Measurements from ENCODE around the gene HCFC1. TPM values are rescaled to one million over a fixed set of nuclear protein-coding genes. Genes with fewer than 3 reads are reported as not detected.

HCFC1 gene
- polyA plus RNA-seq, 2 of the 4 experiments (the other 2 are of a cell fraction): 4.4 to 33.3 TPM

GRCh38 chrX:153921511-153922446, 49.8 kb downstream of the HCFC1 start:
- H3K9me3 ChIP-seq: no peaks in the 10 kb centered on the region
- no peak for FAIRE-seq
- no peak overlapping the region for H3K4me2 ChIP-seq
- peaks cover 1% of the 10 kb centered on the region for H3K4me1 ChIP-seq
- H3K4me3 ChIP-seq: no peak overlapping the region
- ChIA-PET CTCF (interaction anchor here (0.8 to 25.1 kb wide), 9 partner anchors 7 to 382 kb away, joined by 3 to 363 read pairs (median 4); partner anchors contain the start of genes NAA10 and RENBP), POLR2A (no interaction called here)
- 80% methylated on average over 10 of the region's 40 CpGs for WGBS (ENCODE audit: missing lambda C conversion rate)
- TF ChIP-seq RAD21 (conservative IDR thresholded peaks at IDR 0.05 in 1 of 2, IDR thresholded peaks at IDR 0.05 in 1 of 2): no peak
- no peak for TF ChIP-seq BHLHE40 (IDR thresholded peaks at IDR 0.05; ENCODE audit: low read depth, low read length)
- TF ChIP-seq ZNF302 (CRISPR knock-in tag; IDR thresholded peaks at IDR 0.05): no peak
- no peak for TF ChIP-seq PHF8 (IDR thresholded peaks at IDR 0.05; ENCODE audit: borderline replicate concordance, low read depth)
- TF ChIP-seq HOXB5 (CRISPR knock-in tag; IDR thresholded peaks at IDR 0.05): no peak
- no peak for TF ChIP-seq POLR2A (IDR thresholded peaks at IDR 0.05; ENCODE audit: low read length)
- DNase-seq (ENCODE audit: low read depth in 1 of 2, low spot score in 1 of 2): no peak
- no peak overlapping the region for H3K27ac ChIP-seq
- no peak for ATAC-seq

- ChIA-PET POLR2A (no interaction called here), CTCF (interaction anchor here (0.7 to 25.1 kb wide), 5 partner anchors 8 to 158 kb away, joined by 3 to 363 read pairs (median 26); partner anchors contain the start of genes NAA10 and RENBP)
- ATAC-seq: no peak
- Histone ChIP-seq H3K4me2 (no peak overlapping the region), H3K27ac (no peak overlapping the region), H3K9me3 (no peaks in the 10 kb centered on the region), H3K4me3 (no peak overlapping the region), H3K4me1 (no peaks in the 10 kb centered on the region)
- WGBS (ENCODE audit: missing lambda C conversion rate): no CpG with 5 or more reads among the region's 16 CpGs
- no peak for DNase-seq (ENCODE audit: low read depth in 1 of 2, low spot score in 1 of 2)
- TF ChIP-seq MAZ (IDR thresholded peaks at IDR 0.05; ENCODE audit: borderline replicate concordance, low read depth, low read length): no peak
- no peak for TF ChIP-seq HOXA7 (CRISPR knock-in tag; IDR thresholded peaks at IDR 0.05)
- TF ChIP-seq RAD21 (conservative IDR thresholded peaks at IDR 0.05 in 1 of 2, IDR thresholded peaks at IDR 0.05 in 1 of 2): no peak
- no peak for TF ChIP-seq SMC3 (IDR thresholded peaks at IDR 0.05)
- TF ChIP-seq ZC3H11A (IDR thresholded peaks at IDR 0.05): no peak
- no peak for TF ChIP-seq ESRRA (IDR thresholded peaks at IDR 0.05; ENCODE audit: borderline replicate concordance, low read length)
- no peak for TF ChIP-seq KDM1A (IDR thresholded peaks at IDR 0.05; ENCODE audit: low read depth)
- no peak for TF ChIP-seq FOSB (CRISPR knock-in tag; IDR thresholded peaks at IDR 0.05)
- TF ChIP-seq MAFK (IDR thresholded peaks at IDR 0.05; ENCODE audit: partially characterized antibody): no peak
- TF ChIP-seq, protein P1, sequence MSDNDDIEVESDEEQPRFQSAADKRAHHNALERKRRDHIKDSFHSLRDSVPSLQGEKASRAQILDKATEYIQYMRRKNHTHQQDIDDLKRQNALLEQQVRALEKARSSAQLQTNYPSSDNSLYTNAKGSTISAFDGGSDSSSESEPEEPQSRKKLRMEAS (IDR thresholded peaks at IDR 0.05): no peak
- no peak for TF ChIP-seq CEBPB (IDR thresholded peaks at IDR 0.05)
- TF ChIP-seq, protein P2, sequence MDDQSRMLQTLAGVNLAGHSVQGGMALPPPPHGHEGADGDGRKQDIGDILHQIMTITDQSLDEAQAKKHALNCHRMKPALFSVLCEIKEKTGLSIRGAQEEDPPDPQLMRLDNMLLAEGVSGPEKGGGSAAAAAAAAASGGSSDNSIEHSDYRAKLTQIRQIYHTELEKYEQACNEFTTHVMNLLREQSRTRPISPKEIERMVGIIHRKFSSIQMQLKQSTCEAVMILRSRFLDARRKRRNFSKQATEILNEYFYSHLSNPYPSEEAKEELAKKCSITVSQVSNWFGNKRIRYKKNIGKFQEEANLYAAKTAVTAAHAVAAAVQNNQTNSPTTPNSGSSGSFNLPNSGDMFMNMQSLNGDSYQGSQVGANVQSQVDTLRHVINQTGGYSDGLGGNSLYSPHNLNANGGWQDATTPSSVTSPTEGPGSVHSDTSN (IDR thresholded peaks at IDR 0.05): no peak
- no peak for TF ChIP-seq NR3C1 (IDR thresholded peaks at IDR 0.05)
- no peak for FAIRE-seq
Measured at GRCh38 chrX:153921070-153921469, 50.5 kb downstream of the HCFC1 start.

GRCh38 chrX:153920546-153920945, 51.1 kb downstream of the HCFC1 start:
- Histone ChIP-seq H3K9me3 (no peaks in the 10 kb centered on the region), H3K4me1 (no peaks in the 10 kb centered on the region), H3K4me2 (no peak overlapping the region), H3K4me3 (no peak overlapping the region), H3K27ac (no peak overlapping the region)
- TF ChIP-seq ZC3H11A (IDR thresholded peaks at IDR 0.05): no peak
- TF ChIP-seq TFCP2L1 (CRISPR knock-in tag; IDR thresholded peaks at IDR 0.05): no peak
- no peak for TF ChIP-seq EHF (CRISPR knock-in tag; IDR thresholded peaks at IDR 0.05)
- no peak for TF ChIP-seq EHMT2 (IDR thresholded peaks at IDR 0.05; ENCODE audit: low read depth)
- TF ChIP-seq CHD2 (IDR thresholded peaks at IDR 0.05; ENCODE audit: low read length, partially characterized antibody): no peak
- no peak for TF ChIP-seq PHF8 (IDR thresholded peaks at IDR 0.05; ENCODE audit: borderline replicate concordance, low read depth)
- no peak for TF ChIP-seq CHD4 (IDR thresholded peaks at IDR 0.05; ENCODE audit: borderline replicate concordance)
- POLR2A ChIA-PET: no interaction called here
- CTCF ChIA-PET: interaction anchor here (0.7 to 25.1 kb wide), 4 partner anchors 9 to 157 kb away, joined by 3 to 363 read pairs (median 30); partner anchors contain the start of gene RENBP
- FAIRE-seq (no peak), ATAC-seq (no peak), DNase-seq (ENCODE audit: low read depth in 1 of 2, low spot score in 1 of 2) (no peak)
- 70% methylated on average over 11 of the region's 14 CpGs for WGBS (ENCODE audit: missing lambda C conversion rate)

Measured in A549 (cell line).